A673 (cell line): ENCODE measurements around the gene C10orf53.

Experiments
- EZH2 ChIP-seq: fragments of 200-600 bp; sonication (generic); IDR thresholded peaks from 2 replicates; pipeline ENCODE4 v1.6.1; 2017; ENCODE audit warnings: borderline replicate concordance, low read depth, mild to moderate bottlenecking, mixed read lengths, antibody characterized with exemption, low read length; ENCODE audit not compliant: poor library complexity, severe bottlenecking
- TF ChIP-seq, protein P1 (sequence below): fragments of 300-800, 200-600 bp; sonication (generic); conservative IDR thresholded peaks from 2 replicates; pipeline ENCODE4 v1.5.1; 2017; ENCODE audit warnings: low read depth, mild to moderate bottlenecking, antibody characterized with exemption, low read length, moderate library complexity, mixed read lengths

DNA sequence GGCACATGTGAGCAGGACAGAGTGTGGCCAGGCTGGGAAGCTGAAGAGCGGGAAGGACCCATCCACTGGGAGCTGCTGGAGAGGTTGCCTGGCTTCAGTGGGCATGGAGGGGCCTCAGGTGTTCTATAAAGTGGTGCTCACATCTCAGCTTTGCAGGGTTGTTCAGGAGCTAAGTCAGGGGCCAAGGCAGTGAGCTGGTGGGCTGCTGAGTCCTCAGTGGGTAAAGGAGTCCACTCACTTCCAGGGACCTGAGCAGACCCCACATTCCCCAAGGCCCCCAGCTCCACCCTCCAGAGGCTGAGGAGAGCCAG is 28.8 kb upstream of the C10orf53 start:
- TF ChIP-seq, protein P1, sequence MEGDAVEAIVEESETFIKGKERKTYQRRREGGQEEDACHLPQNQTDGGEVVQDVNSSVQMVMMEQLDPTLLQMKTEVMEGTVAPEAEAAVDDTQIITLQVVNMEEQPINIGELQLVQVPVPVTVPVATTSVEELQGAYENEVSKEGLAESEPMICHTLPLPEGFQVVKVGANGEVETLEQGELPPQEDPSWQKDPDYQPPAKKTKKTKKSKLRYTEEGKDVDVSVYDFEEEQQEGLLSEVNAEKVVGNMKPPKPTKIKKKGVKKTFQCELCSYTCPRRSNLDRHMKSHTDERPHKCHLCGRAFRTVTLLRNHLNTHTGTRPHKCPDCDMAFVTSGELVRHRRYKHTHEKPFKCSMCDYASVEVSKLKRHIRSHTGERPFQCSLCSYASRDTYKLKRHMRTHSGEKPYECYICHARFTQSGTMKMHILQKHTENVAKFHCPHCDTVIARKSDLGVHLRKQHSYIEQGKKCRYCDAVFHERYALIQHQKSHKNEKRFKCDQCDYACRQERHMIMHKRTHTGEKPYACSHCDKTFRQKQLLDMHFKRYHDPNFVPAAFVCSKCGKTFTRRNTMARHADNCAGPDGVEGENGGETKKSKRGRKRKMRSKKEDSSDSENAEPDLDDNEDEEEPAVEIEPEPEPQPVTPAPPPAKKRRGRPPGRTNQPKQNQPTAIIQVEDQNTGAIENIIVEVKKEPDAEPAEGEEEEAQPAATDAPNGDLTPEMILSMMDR, result no peak
- no peak for TF ChIP-seq EZH2
